ENCODE data around the gene METRNL.
"Not testable (repeated sequence)": the region's sequence is repeated elsewhere in the genome, so short reads cannot be mapped to it uniquely, and the experiment has no call there.

METRNL gene

DNA sequence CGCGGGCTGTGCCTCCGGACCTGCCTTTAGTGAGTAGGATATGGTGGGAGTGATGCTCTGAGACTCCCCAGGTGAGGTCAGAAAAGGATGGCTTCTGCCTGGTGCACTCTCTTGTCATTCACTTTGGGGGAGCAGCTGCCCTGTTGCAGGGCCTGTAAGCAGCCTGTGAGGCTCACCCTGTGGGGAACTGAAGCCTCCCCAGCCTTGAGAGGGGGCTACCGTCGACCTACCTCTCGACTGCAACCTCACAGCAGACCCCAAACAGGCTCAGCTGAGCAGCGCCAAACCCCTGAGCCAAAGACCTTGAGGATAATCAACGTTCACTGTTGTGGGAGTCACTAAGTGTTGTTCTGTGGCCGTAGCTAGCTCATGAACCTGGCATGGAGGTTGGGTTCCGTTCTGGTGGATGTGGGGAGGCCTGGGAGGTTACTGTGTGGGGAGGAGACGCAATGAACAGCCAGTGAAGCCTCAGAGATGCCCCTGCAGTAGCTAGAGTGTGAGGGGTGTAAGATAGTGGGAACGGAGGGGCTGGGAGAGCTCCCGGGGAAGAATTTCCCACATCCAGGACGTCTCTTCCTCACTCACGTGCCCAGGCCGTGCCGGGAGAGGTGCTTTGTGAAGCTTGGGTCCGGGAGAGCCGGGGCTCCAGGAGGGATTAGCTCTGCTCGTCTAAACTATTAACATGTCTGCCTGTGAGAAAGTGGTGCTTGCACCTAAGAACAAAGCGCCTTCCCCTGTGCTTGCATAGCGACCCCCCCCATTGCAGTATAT, 38.8 kb downstream of the METRNL start:
- in situ Hi-C loops (cut with HindIII; ENCODE audit: low sequenced_read_pairs) = no loop called here

DNA sequence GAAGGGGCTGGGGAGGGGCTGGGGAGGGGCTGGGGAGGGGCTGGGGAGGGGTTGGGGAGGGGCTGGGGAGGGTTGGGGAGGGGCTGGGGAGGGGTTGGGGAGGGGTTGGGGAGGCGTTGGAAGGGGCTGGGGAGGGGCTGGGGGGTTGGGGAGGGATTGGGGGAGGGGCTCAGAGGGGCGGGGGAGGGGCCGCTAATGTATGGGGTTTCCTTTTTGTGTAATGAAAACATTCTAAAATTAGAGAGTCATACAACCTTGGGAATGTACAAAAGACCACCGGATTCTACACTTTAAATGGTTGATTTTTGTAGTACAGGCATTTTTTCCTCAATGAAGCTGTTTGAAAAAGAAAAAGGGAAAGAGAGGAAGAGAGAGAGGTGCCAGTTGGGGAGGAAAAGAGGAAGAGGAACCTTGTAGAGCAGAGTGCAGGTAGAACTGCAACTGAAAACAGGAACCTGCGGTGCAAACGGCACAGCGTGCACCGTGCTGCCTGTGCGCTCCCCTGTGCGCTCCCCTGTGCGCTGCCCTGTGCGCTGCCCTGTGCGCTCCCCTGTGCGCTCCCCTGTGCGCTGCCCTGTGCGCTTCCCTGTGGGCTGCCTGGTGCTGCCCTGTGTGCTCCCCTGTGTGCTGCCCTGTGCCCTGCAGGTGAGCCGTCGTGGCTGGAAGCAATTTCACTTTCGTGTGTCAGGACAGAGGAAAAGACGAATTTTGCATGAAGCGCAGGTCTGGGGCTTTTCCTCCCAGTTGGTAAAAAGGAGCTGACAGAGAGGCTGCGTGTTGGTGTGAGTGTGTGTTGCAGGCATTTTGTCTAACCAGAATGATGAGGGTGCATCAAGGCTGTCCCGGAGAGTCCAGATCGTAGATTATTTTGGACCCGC, 40.8 kb downstream of the METRNL start:
- in situ Hi-C loops (cut with HindIII; ENCODE audit: low sequenced_read_pairs) = no loop called here

DNA sequence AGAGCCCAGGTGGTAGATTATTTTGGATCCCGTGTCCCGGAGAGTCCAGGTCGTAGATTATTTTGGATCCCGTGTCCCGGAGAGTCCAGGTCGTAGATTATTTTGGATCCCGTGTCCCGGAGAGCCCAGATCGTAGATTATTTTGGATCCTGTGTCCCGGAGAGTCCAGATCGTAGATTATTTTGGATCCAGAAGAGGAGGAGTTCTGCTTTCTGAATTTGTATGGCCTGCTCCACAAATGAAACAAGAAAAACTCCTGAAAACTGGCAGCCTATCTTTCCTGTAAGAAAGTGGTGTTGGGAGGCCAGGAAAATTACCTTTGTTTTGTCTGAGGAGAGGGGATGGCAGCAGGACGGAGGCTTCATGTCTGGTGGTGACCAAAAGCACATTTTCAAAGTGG, 42.1 kb downstream of the METRNL start:
- in situ Hi-C loops (cut with HindIII; ENCODE audit: low sequenced_read_pairs) = not testable (repeated sequence)

DNA sequence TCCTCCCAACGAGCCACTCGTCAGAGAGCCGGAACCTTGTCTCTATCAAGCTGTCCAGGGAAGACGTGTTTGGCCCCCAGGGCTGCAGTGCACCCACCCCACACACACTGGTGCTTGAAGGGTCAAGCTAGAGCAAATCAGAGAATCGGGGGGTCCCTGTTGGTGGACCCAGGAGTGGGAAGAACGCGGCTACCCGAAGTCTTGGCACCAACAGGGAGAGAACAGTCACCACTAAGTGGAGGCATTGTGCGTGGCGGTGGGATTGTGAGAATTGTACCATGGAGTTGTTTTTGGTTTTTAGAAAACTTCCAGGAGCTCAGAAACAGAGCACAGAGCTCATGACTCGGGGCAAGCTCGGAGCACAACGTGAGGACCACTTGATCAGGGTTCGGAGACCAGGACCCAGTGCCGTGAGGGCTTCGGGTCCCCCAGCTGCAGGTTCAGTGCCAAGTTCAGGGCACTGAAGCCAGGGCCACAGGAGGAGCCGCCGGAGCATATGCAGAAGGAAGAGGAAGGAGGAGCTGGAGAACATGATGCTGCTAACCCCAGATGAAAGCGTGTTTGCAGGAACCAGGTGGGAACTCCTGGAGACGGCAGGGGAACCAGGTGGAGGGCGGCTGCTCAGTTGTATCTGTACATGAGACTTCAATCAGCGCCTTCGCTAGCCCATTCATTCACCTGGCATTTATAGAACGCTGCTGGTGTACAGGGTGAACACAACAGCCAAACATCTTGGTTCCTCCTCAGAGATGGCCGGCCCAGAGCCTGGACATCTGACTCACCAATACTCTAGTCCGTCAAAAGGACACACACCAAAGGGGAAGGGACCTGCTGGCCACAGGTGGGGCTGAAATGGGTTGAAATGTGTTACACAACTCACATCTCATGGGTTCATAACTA, 42.8 kb downstream of the METRNL start:
- in situ Hi-C loops (cut with HindIII; ENCODE audit: low sequenced_read_pairs) = no loop called here

DNA sequence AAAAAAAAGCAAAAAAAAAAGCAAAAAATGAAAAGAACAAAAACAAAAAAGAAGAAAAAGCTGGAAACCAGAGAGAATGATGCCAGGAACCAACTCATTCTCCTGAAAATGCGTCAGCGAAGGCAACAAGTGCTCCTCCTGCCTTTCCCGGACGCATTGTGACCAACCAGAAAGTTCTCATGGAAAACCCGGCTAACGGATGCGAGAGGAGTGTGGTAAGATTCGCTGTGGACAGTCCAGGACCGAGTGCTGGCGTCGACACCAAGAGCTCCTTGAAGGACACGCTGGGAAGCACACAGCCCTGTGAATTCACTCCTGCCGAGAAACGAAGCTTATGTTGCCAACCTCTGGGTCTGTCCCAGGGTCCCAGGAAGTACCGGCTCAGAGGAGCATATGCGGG, 43.4 kb downstream of the METRNL start:
- in situ Hi-C loops (cut with HindIII; ENCODE audit: low sequenced_read_pairs) = no loop called here

DNA sequence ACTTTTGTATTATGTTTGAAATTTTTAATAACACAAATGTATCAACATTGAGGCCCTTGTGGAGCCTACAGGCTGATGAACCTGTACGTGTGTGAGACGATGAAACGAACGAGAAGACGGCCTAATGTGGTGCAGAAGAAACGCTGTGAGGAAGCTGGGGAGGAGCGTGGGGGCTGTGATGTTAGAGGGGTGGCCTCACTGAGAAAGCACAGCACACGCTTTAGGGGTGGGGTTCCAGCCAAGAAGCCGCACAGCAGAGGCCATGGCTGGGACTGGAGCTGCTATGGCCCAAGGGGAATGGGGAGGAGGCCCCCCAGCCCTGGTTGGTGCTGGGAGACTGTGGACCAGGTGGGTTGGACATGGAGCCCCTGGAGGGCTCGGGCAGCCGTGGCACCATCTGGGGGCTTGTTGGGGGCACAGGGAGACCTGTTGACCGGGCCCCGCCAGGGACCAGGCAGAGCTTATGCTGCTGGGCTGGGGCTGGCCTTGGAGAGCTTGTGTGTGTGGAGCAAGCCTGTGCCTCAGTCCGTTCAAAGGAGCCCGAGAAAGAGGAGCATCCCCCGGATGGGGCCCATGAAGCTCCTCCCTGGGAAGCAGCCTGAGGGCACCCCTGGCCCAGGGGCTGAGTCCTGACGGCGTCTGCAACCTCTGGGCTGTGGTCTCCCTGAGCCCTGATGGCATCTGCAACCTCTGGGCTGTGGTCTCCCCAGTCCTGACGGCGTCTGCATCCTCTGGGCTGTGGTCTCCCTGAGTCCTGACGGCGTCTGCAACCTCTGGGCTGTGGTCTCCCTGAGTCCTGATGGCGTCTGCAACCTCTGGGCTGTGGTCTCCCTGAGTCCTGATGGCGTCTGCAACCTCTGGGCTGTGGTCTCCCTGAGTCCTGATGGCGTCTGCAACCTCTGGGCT, 44.7 kb downstream of the METRNL start:
- in situ Hi-C loops (cut with HindIII; ENCODE audit: low sequenced_read_pairs) = no loop called here

DNA sequence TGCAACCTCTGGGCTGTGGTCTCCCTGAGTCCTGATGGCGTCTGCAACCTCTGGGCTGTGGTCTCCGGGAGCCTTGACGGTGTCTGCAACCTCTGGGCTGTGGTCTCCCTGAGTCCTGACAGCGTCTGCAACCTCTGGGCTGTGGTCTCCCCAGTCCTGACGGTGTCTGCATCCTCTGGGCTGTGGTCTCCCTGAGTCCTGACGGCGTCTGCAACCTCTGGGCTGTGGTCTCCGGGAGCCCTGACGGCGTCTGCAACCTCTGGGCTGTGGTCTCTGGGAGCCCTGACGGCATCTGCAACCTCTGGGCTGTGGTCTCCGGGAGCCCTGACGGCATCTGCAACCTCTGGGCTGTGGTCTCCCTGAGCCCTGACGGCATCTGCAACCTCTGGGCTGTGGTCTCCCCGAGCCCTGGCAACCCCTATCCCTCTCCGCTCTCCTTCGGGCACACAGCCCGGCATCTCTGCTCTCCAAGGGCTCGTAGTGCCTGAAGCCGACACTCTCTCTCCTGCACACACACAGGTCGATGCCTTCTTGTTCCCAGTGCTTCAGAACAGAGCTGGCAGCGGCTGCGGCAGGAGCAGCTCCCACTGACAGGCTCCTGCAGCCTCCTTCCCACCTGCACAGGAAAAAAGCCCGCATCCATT, 45.6 kb downstream of the METRNL start:
- in situ Hi-C loops (cut with HindIII; ENCODE audit: low sequenced_read_pairs) = no loop called here

DNA sequence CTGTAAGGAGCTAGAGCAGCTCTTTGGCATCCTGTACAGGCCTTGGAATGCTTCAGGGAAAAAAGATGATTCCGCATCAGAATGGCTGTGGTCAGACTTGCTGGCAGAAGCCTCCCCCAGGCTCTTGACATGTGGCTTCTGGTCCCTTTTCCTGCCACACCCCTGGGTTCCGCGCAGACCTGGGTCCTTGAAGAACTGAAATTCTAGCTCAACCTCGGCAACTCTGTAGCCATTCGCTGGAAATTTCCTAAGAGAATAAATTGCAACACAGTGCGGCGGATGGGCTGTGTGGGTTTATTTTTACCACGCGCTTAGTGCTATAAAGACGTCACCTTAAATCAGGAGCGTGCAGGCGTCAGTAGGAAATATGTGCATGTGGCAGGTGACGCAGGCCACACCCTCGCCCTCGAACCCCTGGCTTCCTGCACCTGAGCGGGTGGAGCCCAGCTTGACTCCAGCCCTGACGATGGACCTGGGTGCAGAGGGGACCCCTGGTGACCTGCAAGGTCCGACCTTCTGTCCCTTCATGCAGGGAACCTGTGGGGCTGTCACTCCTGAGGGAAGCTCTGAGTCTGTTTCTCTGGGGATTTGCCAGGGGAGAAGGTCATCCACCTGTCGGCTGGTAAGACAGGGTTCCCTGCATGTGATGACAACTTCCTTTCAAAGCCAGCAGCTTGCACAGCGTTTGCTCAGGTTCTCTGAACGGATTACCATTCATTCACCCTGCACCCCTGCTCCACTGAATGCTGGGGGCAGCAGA, 46.3 kb downstream of the METRNL start:
- in situ Hi-C loops (cut with HindIII; ENCODE audit: low sequenced_read_pairs) = no loop called here

DNA sequence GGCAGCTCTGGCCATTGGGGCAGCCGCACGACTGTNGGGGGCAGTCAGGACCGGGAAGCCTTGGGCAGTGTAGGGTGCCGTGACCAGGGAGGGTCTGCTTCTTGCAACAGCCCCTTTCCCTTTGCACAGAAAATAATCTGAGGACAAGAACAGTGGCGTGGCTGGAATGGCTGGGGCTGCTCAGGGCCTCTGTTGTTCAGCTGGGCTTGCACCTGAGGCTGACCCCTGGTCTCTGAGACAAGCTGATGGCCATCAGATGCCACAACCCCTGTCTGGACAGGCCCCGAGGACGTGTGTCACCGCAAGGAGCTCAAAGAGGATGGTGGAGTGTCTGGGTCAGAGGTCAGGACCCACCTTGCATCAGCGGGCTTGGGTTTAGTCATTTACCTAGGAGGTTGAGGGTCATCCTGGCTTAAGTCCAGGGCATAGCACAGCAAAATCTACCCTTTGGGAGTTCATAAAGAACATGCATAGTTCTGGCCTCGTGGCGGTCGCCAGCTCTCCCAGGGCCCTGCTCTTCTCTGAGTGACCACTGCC, 46.9 kb downstream of the METRNL start:
- in situ Hi-C loops (cut with HindIII; ENCODE audit: low sequenced_read_pairs) = no loop called here

DNA sequence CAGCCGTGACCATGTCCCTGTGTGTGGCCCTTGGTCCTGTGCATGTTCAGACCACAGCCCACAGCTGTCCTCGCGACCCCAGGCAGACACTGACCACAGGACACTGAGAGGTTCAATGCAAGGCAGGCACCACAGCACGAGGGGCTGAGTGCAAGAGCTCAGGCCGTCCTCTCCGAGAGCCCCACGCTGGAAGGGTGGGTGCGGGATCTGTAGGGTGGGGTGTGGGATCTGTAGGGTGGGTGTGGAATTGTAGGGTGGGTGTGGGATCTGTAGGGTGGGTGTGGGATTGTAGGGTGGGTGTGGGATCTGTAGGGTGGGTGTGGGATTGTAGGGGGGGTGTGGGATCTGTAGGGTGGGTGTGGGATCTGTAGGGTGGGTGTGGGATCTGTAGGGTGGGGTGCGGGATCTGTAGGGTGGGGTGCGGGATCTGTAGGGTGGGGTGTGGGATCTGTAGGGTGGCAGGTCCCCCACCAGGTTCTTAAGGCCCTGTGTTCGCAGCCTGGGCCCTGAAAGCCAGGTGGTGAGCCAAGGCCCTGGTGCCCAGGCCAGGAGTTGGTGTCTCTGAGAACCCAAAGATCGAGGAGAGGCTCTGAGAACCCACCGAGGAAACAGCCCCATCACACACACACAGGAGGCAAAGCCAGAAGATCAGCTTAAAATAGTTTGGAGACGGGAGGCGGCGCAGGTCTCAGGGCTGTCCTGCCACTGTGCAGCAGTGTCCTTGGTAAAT, 48.2 kb downstream of the METRNL start:
- in situ Hi-C loops (cut with HindIII; ENCODE audit: low sequenced_read_pairs) = no loop called here

DNA sequence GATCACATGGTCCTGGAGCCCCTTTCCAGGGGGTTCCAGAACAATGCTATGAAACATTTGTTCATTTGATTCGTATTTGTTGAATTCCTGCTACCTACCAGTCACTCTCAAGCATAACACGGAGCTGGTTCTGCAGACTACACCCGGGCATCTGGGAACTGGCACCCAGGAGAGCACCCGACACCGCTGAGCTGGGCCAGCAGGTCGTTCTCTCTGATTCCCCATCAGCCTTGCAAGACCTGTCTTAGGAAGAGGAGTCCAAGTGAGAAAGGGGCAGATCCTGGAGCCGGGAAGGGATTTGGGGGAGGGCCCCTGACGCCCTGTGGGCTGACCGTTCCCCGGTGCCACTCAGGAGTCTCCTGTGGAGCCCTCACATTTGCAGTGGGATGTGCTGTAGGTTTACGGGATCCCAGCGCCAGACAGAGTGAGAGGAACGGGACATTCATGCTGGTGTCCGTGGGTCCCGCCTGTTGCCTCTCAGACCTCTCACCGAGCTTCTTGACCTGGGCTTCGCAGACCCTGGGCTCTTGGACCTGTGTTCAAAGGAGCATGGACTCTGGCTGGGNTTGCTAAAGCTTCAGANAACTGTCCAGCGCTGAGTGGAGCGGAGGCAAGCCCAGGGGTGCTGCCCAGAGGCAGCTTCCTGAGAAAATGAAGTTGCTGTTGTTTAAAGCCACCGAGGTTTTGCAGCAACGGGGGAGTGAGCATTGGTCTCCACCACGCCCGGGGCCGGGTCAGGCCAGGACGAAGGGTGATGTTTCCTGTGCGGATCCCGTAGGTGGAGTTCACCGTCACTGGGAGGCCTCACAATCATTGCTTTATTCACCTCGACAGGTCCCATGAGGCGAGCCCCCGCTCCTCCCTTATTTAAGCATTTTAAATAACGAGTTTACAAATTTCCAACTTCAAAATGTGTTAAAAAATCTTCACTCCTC, 49.2 kb downstream of the METRNL start:
- in situ Hi-C loops (cut with HindIII; ENCODE audit: low sequenced_read_pairs) = no loop called here

DNA sequence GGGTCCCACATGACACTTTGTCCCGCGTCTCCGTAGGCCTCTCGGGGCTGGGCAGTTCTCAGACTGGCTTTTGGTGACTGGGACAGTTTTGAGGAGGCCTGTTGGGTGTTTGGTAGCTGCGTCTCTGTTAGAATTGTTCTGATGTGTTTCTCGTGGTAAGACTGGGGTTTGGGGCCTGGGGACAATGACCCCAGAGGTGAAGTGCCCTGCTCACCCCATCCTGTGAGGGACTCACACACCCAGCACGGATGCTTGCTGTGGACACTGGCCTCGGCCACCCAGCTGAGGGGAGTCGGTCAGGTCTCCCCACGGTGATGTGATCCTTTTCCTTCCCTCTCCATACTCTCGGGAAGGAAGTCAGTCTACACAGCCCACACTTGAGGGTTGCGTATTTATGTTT, 50.3 kb downstream of the METRNL start:
- in situ Hi-C loops (cut with HindIII; ENCODE audit: low sequenced_read_pairs) = no loop called here

DNA sequence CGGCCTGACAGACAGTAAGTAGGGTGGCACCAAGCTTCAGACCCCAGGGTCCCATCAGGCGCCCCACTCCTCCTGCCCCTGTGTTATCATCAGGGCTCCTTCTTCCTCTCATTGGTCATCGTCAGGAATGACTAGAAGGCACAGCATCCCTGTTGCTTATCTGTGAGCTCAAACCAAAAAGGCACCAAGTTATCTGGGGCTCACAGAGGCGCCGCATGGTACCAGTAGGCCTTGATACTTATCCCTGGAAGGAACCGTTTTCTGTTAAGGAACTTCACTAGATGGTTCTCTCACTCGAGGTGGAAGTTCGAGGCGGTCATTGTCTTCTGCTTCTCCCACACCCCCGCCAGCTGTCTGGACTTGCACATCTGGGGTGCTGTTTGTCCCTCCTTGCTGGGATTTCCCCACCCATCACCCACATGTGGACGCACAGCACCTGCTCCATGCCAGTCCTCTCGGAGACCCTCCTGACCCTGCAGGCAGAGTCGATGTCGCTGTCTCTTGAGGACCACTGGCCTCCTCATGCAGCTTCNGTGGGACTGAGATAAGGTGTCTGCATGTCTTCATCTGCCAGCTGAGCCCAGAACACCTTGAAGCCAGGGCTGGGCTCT, 52.1 kb downstream of the METRNL start:
- in situ Hi-C loops (cut with HindIII; ENCODE audit: low sequenced_read_pairs) = no loop called here

DNA sequence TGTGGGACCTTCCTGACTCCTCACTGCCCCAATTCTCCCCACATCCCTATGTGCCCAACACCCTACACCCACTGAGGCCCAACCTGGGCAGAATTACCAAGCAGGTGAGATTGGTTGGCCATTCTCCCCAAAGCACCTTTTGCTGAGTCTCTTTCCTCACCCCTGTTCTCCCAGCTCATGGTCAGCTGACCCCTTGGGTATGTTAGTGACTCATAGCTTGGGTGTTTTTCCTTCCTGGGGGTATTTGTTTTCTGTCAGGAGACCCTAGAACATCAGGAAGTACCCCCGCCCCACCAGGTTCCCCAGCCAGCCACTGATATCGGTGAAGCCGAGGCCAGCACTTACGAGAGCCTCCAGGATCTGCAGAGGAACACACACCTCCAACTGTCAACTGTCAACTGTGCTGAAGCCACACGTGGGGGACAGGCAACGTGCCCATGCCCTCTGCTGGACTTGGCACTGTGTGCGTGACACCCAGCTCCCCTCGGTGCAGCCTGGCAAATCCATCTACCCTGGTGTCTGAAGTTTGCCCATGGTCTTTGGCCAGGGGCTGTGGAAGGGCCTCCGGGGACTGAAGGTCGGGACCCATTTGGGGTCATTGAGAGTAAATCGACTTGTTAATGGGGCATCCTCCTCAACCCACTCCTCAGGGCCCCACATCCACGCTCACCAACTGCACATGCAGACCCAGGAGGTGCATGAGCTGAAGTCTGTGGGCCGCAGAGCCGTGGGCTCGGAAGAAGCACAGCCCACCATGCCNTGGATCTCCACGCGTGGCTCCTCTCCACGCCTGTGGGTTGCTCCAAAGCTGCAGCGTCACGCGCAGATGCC, 53.1 kb downstream of the METRNL start:
- in situ Hi-C loops (cut with HindIII; ENCODE audit: low sequenced_read_pairs) = no loop called here

DNA sequence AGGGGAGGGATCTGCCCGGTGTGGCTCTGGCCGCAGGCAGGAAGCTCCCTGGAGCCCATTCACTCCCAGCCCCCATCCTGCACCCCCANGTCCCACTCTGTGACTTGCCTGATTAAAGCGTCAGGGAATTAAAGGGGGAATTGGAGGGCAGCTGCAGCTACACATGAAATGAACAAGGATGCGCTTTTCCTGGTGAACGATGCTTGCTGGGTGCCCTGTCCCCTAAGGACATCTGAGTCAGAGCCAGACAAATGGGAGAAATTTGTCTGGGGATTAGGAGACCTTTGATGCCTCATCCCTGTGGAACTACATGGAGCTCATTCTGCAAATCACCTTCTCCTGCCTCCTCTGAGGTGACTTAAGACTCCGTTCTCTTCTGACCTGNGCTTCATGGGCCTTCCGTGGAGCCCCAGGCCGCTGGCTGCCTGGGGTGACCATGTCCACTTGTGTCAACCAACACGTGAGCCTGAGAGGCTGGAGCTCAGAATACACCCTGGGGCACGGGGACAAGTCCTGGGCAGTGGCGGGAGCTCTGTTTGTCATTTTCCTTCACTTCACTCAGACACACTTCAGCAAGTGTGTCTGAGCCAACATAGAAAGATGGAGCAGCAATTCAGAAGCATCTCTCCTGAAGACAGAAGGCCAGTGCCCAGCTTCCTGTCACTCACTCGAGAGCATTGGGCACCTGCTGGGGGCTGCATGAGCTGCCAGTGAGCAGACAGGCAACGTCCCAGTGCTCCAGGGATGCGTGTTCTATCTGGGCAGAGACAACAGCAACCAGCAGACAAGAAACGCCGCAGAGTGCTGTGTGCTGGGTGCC, 54.1 kb downstream of the METRNL start:
- in situ Hi-C loops (cut with HindIII; ENCODE audit: low sequenced_read_pairs) = no loop called here
